Loucy (cell line): ENCODE data around the gene RNF41.

Experiments used
- CTCF ChIP-seq: fragments of 200-600 bp; sonication (generic); conservative IDR thresholded peaks from 2 replicates; pipeline ENCODE4 v1.5.1; 2014; ENCODE audit warnings: mild to moderate bottlenecking, antibody characterized with exemption, low read length
- EZH2phosphoT487 ChIP-seq: fragments of 200-600 bp; IDR thresholded peaks from 2 replicates; pipeline ENCODE4 v1.6.1; 2018; ENCODE audit warnings: antibody characterized with exemption, mild to moderate bottlenecking, moderate library complexity, borderline replicate concordance

GRCh38 chr12:56204275-56204674 is 17.4 kb downstream of the RNF41 start:
- TF ChIP-seq CTCF (no peak), EZH2phosphoT487 (no peak)
